Ramos (cell line): ENCODE data around the gene ADAMTS8.

ENCODE experiments used
- in situ Hi-C: fragments of 300-500 bp; cut with MboI; formaldehyde crosslinking; loops from one replicate; pipeline ENCODE4 v1.14.3; 2022; ENCODE audit warnings: low sequenced_read_pairs; ENCODE audit not compliant: unreplicated experiment

Gene ADAMTS8

GRCh38 chr11:130369713-130370112, 58.7 kb downstream of the ADAMTS8 start:
- in situ Hi-C loops, result no loop called here

- in situ Hi-C loops, result no loop called here
Measured at GRCh38 chr11:130369141-130369691, 59.2 kb downstream of the ADAMTS8 start.

- in situ Hi-C loops, result no loop called here
Measured at GRCh38 chr11:130359419-130359818, 69.0 kb downstream of the ADAMTS8 start.

- in situ Hi-C loops, result no loop called here
Measured at GRCh38 chr11:130358398-130358797, 70.0 kb downstream of the ADAMTS8 start.
